Measurements from ENCODE around the gene ETV3L. TPM values are rescaled to one million over a fixed set of nuclear protein-coding genes. Genes with fewer than 3 reads are reported as not detected.

ETV3L gene
- total and polyA plus RNA-seq, 2 experiments from 2014 or later: not detected

GRCh38 chr1:157090771-157091170 is 8.8 kb downstream of the ETV3L start:
- Histone ChIP-seq H3K36me3 (replicated peaks; ENCODE audit: insufficient read depth, low read depth) (no peaks in the 10 kb centered on the region), H3K4me1 (ENCODE audit: insufficient read depth) (peaks cover 8% of the 10 kb centered on the region), H2AFZ (no peak overlapping the region), H4K20me1 (ENCODE audit: insufficient read depth, poor library complexity, severe bottlenecking) (no peaks in the 10 kb centered on the region), H3K27ac (peak overlapping the region; percentile 72), H3K4me2 (peak overlapping the region; percentile 60), H3K27me3 (no peaks in the 10 kb centered on the region), H3K4me3 (no peak overlapping the region), H3K9me2 (replicated peaks; ENCODE audit: insufficient read depth) (no peaks in the 10 kb centered on the region), H3K9me3 (ENCODE audit: low read depth) (no peaks in the 10 kb centered on the region), H3K79me2 (no peaks in the 10 kb centered on the region)
- DNase-seq (ENCODE audit: low spot score): no peak
- 72% methylated on average over 3 of the region's 3 CpGs for WGBS (ENCODE audit: low lambda C conversion rate, missing lambda C conversion rate)
- no peak for TF ChIP-seq CTCF (IDR thresholded peaks at IDR 0.05; ENCODE audit: poor library complexity)
- no peak for TF ChIP-seq EZH2phosphoT487 (IDR thresholded peaks at IDR 0.05; ENCODE audit: low read depth, severe bottlenecking, unreplicated experiment)
- no peak for TF ChIP-seq EZH2 (IDR thresholded peaks at IDR 0.05; ENCODE audit: borderline replicate concordance)

- H3K36me3 ChIP-seq (replicated peaks; ENCODE audit: insufficient read depth, low read depth): no peaks in the 10 kb centered on the region
- H3K4me3 ChIP-seq: no peak overlapping the region
- H3K9me3 ChIP-seq (ENCODE audit: low read depth): no peaks in the 10 kb centered on the region
- WGBS (ENCODE audit: low lambda C conversion rate, missing lambda C conversion rate): 23% methylated on average over 10 of the region's 10 CpGs
- H3K27ac ChIP-seq: peak overlapping the region; percentile 72
- H3K9me2 ChIP-seq (replicated peaks; ENCODE audit: insufficient read depth): no peaks in the 10 kb centered on the region
- TF ChIP-seq EZH2phosphoT487 (IDR thresholded peaks at IDR 0.05; ENCODE audit: low read depth, severe bottlenecking, unreplicated experiment) (no peak), EZH2 (IDR thresholded peaks at IDR 0.05; ENCODE audit: borderline replicate concordance) (no peak), CTCF (IDR thresholded peaks at IDR 0.05; ENCODE audit: poor library complexity) (peak; percentile 95)
- peak overlapping the region; percentile 60 for H3K4me2 ChIP-seq
- no peaks in the 10 kb centered on the region for H3K27me3 ChIP-seq
- H3K4me1 ChIP-seq (ENCODE audit: insufficient read depth): peaks cover 8% of the 10 kb centered on the region
- DNase-seq (ENCODE audit: low spot score): peak; percentile 94
- no peaks in the 10 kb centered on the region for H4K20me1 ChIP-seq (ENCODE audit: insufficient read depth, poor library complexity, severe bottlenecking)
- H2AFZ ChIP-seq: no peak overlapping the region
- no peaks in the 10 kb centered on the region for H3K79me2 ChIP-seq
Observed at GRCh38 chr1:157090196-157090647, 9.4 kb downstream of the ETV3L start.

GRCh38 chr1:157089789-157090188 is 9.8 kb downstream of the ETV3L start:
- Histone ChIP-seq H3K27ac (no peak overlapping the region), H3K4me3 (no peak overlapping the region), H3K4me2 (no peak overlapping the region), H3K79me2 (no peaks in the 10 kb centered on the region), H4K20me1 (ENCODE audit: insufficient read depth, poor library complexity, severe bottlenecking) (no peaks in the 10 kb centered on the region), H3K9me2 (replicated peaks; ENCODE audit: insufficient read depth) (no peaks in the 10 kb centered on the region), H2AFZ (no peak overlapping the region), H3K27me3 (no peaks in the 10 kb centered on the region), H3K36me3 (replicated peaks; ENCODE audit: insufficient read depth, low read depth) (no peaks in the 10 kb centered on the region), H3K4me1 (ENCODE audit: insufficient read depth) (peaks cover 8% of the 10 kb centered on the region), H3K9me3 (ENCODE audit: low read depth) (no peaks in the 10 kb centered on the region)
- WGBS (ENCODE audit: low lambda C conversion rate, missing lambda C conversion rate): 91% methylated on average over 9 of the region's 9 CpGs
- DNase-seq (ENCODE audit: low spot score): no peak
- TF ChIP-seq EZH2phosphoT487 (IDR thresholded peaks at IDR 0.05; ENCODE audit: low read depth, severe bottlenecking, unreplicated experiment) (no peak), EZH2 (IDR thresholded peaks at IDR 0.05; ENCODE audit: borderline replicate concordance) (no peak), CTCF (IDR thresholded peaks at IDR 0.05; ENCODE audit: poor library complexity) (no peak)

GRCh38 chr1:157088607-157089006 is 11.0 kb downstream of the ETV3L start:
- H3K36me3 ChIP-seq (replicated peaks; ENCODE audit: insufficient read depth, low read depth): no peaks in the 10 kb centered on the region
- no peaks in the 10 kb centered on the region for H3K9me2 ChIP-seq (replicated peaks; ENCODE audit: insufficient read depth)
- no peak overlapping the region for H3K27ac ChIP-seq
- H3K4me1 ChIP-seq (ENCODE audit: insufficient read depth): peaks cover 8% of the 10 kb centered on the region
- no peaks in the 10 kb centered on the region for H4K20me1 ChIP-seq (ENCODE audit: insufficient read depth, poor library complexity, severe bottlenecking)
- TF ChIP-seq EZH2 (IDR thresholded peaks at IDR 0.05; ENCODE audit: borderline replicate concordance) (no peak), CTCF (IDR thresholded peaks at IDR 0.05; ENCODE audit: poor library complexity) (no peak), EZH2phosphoT487 (IDR thresholded peaks at IDR 0.05; ENCODE audit: low read depth, severe bottlenecking, unreplicated experiment) (no peak)
- no peak for DNase-seq (ENCODE audit: low spot score)
- H3K27me3 ChIP-seq: no peaks in the 10 kb centered on the region
- no peak overlapping the region for H3K4me2 ChIP-seq
- no peak overlapping the region for H3K4me3 ChIP-seq
- H3K9me3 ChIP-seq (ENCODE audit: low read depth): no peaks in the 10 kb centered on the region
- no peak overlapping the region for H2AFZ ChIP-seq
- no peaks in the 10 kb centered on the region for H3K79me2 ChIP-seq

All from hepatocyte (in vitro differentiated cells).